GM13976 (cell line): ENCODE results near the gene RASEF.
"Not testable (repeated sequence)": the region's sequence is repeated elsewhere in the genome, so short reads cannot be mapped to it uniquely, and the experiment has no call there.

Experiments used
- DNase-seq: peaks from one replicate; pipeline ENCODE4 v3.0.0; 2012; ENCODE audit warnings: low spot score
- CTCF ChIP-seq: IDR thresholded peaks from 2 replicates; pipeline ENCODE4 v1.5.1; 2012; ENCODE audit warnings: borderline replicate concordance, mild to moderate bottlenecking; ENCODE audit not compliant: insufficient read depth; ENCODE audit errors: extremely low read depth, missing control alignments, control extremely low read depth
- in situ Hi-C: fragments of 300-500 bp; cut with MboI; formaldehyde crosslinking; loops from one replicate; pipeline ENCODE4 v1.12.0; 2022; ENCODE audit warnings: low sequenced_read_pairs, mixed read lengths, inconsistent platforms; ENCODE audit not compliant: unreplicated experiment

RASEF gene

GRCh38 chr9:82949203-82949602 lies 113.7 kb downstream of the RASEF start:
- DNase-seq, result no peak
- TF ChIP-seq CTCF, result no peak
- in situ Hi-C loops, result no loop called here

GRCh38 chr9:82940376-82940775 lies 122.6 kb downstream of the RASEF start:
- TF ChIP-seq CTCF, result no peak
- in situ Hi-C loops, result no loop called here
- no peak for DNase-seq

GRCh38 chr9:82939451-82939850 lies 123.5 kb downstream of the RASEF start:
- TF ChIP-seq CTCF, result no peak
- no peak for DNase-seq
- in situ Hi-C loops, result no loop called here

GRCh38 chr9:82938426-82939218 lies 124.3 kb downstream of the RASEF start:
- no peak for DNase-seq

GRCh38 chr9:82936561-82936960 lies 126.4 kb downstream of the RASEF start:
- DNase-seq, in situ Hi-C loops: not testable (repeated sequence)

More at GRCh38 chr9:82938426-82939218, 124.3 kb downstream of the RASEF start:
- TF ChIP-seq CTCF, result no peak
- in situ Hi-C loops, result no loop called here

- in situ Hi-C loops, result no loop called here
- TF ChIP-seq CTCF, result no peak
- DNase-seq, result no peak
Measured at GRCh38 chr9:82934949-82935348, 128.0 kb downstream of the RASEF start.

GRCh38 chr9:82934025-82934424 lies 128.9 kb downstream of the RASEF start:
- in situ Hi-C loops, result not testable (repeated sequence)

GRCh38 chr9:82930116-82930515 lies 132.8 kb downstream of the RASEF start:
- in situ Hi-C loops, result no loop called here
- no peak for DNase-seq
- TF ChIP-seq CTCF, result no peak

More at GRCh38 chr9:82934025-82934424, 128.9 kb downstream of the RASEF start:
- DNase-seq, result not testable (repeated sequence)
